ENCODE data around the gene RSPH10B2.

GRCh38 chr7:6730343-6730633 is 23.6 kb upstream of the RSPH10B2 start:
- TF ChIP-seq POLR2A (IDR thresholded peaks at IDR 0.05; ENCODE audit: low read depth, low read length) (no peak), POLR2AphosphoS5 (IDR thresholded peaks at IDR 0.05; ENCODE audit: low read depth, low read length) (no peak), TAF1 (IDR thresholded peaks at IDR 0.05; ENCODE audit: borderline replicate concordance, low read depth, low read length) (no peak)

Data from GM12892 (cell line).